Epithelial cell of esophagus (primary cell): ENCODE results near the gene SMIM41.

Experiments used
- DNase-seq: peaks from one replicate; pipeline ENCODE4 v3.0.0; 2010; ENCODE audit warnings: low read depth
- H3K4me3 ChIP-seq: 2 replicates; pipeline ENCODE4 v1.5.1; 2011; ENCODE audit warnings: mild to moderate bottlenecking, low read length, control low read depth
- TF ChIP-seq, protein P1 (sequence below): IDR thresholded peaks from 2 replicates; pipeline ENCODE4 v1.5.1; 2011; ENCODE audit warnings: low read depth, mild to moderate bottlenecking, low read length, control low read depth, inconsistent platforms; ENCODE audit not compliant: insufficient read depth; ENCODE audit errors: missing control alignments

The SMIM41 gene

DNA sequence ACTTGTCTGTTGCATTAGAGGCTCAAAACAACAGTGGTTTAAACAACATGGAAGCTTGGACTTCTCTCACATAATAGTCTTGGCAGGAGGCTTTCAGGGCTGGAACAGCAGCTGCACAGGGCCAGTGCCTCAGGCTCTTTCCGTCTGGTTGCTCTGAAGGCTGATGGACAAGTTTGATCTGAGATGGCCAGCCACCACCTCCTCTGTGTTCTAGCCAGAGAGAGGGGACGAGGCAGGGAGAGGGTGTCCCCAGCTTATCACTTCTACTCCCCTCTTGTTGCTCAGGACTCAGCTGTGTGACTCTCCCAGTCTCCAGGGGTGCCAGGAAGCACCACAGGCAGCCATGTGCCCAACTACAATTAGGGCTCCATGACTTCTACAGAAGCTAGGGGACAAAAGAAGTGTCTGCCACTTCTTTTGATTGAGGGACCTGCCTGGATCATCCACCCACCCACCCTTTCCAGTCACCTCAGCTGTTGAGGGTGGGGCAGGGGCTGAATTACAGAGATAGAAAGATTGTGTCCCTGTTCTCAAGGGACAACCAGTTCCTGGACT, 46.6 kb downstream of the SMIM41 start:
- TF ChIP-seq, protein P1, sequence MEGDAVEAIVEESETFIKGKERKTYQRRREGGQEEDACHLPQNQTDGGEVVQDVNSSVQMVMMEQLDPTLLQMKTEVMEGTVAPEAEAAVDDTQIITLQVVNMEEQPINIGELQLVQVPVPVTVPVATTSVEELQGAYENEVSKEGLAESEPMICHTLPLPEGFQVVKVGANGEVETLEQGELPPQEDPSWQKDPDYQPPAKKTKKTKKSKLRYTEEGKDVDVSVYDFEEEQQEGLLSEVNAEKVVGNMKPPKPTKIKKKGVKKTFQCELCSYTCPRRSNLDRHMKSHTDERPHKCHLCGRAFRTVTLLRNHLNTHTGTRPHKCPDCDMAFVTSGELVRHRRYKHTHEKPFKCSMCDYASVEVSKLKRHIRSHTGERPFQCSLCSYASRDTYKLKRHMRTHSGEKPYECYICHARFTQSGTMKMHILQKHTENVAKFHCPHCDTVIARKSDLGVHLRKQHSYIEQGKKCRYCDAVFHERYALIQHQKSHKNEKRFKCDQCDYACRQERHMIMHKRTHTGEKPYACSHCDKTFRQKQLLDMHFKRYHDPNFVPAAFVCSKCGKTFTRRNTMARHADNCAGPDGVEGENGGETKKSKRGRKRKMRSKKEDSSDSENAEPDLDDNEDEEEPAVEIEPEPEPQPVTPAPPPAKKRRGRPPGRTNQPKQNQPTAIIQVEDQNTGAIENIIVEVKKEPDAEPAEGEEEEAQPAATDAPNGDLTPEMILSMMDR = no peak
- DNase-seq = no peak

DNA sequence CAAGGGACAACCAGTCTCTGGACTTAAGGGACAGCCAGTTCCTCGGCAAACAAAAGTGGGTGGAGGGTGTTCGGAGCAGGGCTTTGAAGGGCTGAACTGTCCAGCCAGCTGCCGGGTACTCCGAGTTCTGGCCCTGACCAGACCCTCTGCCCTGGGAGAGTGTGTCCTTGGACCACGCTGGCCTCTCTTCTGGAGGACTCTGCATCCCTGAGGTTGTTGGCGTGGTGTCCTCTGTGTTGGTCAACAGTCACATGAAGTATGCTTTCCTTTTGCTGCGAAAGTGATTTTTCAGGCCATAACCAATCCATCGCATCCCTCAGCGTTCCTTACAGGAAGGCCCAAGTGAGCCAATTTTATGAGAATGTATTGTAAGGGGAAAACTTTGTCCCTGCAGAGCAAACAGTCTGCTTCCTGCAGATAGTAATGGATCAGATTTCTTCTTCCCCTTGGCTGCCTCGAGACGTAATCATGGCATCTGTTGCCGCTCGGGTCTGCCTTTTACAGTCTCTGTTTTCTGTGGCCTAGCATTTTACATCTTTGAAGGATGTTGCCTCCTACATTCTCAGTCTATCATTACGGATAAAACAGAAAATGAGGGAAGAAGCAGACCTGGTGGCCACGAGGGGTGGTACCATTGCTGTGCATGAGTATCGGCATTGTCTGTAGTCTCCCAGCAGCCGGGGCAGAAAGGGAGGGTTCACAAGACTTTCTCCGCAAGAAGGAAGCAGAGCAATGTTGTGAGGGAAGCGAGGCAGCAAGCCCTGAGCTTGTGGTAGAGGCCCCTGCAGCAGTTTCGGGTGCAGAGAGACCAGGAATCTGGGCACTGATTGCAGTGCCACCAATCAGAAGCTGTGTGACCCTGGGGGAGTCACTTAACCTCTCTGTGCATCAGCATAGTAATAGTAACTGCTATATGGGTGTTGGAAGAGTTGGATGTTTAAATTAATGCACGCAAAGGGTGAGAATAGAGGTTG, 47.4 kb downstream of the SMIM41 start:
- DNase-seq = no peak
- TF ChIP-seq, protein P1 = no peak
- no peak overlapping the region for H3K4me3 ChIP-seq

More for the DNA sequence above, 46.6 kb downstream of the SMIM41 start:
- no peak overlapping the region for H3K4me3 ChIP-seq

DNA sequence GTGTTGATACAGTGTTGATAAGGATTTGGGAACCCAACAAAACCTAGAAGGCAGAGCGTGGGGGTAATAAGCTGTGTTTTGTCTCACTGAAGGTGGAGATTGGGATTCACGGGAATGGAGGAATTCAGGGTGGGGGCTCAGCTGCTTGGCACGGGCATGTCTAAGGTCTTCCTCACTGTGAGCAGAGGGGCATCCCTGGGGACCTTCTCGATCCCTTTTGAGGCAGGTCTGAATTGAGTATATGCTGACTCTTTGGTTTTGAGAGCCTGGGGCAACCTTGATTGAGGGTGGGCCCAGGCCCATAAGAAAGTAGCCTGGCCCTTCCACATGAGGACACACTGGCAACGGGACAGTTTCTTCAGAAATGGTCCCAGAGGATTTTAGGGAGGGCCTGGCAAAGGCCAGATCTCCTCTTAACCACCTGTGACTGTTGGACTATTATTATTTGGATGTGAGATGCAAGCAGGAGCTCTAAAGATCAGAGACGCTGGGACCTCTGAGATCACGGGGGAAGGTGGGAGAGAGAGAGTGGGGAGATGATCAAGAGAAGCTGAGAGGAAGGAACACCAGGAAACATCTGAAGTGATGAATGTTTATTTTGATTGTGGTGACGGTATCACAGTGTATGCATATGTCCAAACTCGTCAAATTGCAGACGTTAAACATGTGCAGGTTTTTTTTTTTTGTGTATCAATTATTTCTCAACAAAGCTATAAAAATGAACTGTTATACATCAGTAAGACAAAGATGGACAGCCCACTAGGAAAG, 48.4 kb downstream of the SMIM41 start:
- TF ChIP-seq, protein P1 = no peak
- no peak for DNase-seq
- H3K4me3 ChIP-seq = no peak overlapping the region

DNA sequence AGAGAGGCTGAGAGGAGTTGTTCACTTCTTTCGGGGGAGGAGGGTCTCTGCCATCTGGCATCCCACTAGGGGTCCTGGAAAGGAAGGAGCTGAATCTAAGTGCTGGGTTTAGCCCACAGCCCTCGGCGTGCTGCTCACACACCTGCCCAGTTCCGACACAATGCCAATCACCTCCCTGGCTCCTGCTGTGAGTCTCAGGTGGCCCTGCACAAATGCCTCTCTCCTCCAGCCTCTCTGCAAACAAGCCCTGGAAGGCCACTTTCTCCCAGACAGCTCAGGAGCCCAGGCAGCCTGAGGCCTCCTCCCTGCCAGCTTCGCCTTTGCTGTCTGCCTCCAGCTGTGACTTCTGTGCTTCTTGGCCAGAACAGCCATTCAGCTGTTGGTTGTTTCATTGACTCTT, 51.2 kb downstream of the SMIM41 start:
- DNase-seq = no peak
- H3K4me3 ChIP-seq = no peak overlapping the region
- TF ChIP-seq, protein P1 = no peak

DNA sequence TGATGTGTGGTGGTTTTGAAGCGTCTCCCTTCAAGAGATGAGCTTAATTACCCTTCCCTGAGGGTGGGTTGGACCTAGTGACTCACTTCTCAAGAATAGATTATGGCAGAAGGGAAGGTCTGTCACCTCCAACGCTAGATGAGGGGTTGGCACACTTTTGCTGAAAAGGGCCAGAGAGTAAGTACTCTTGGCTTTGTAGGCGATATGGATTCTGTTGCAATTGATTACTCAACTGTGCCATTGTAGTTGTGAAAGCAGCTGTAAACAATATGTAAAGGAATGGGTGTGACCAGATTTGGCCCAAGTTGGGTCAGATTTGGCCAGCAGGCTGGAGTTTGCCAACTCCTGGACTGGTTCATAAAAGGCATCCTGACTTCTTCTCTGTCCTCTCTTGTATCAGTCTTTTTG, 53.3 kb downstream of the SMIM41 start:
- peak; percentile 67 for DNase-seq
- H3K4me3 ChIP-seq = no peak overlapping the region
- TF ChIP-seq, protein P1 = no peak

DNA sequence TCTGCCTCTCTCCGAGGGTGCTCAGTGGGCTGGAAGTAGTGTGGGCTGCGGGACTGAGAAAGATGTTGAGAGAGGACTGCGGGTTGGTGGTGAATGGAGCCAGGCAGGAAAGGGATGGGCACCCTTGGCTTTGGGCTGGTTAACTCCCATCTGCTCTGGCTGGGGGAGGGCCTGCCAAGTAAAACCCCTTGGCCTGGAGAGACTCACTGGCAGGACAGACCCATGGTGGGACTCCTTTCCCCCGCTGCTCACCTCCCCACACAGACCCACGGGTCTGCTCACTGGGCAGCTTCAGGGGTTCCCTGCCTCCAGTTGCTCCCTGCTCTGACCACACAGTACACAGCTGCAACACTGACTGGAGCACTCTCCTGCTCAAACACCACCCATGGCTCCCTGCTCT, 58.2 kb downstream of the SMIM41 start:
- no peak for DNase-seq
- H3K4me3 ChIP-seq = no peak overlapping the region
- TF ChIP-seq, protein P1 = no peak
